Esophagus muscularis mucosa (tissue), 4 donors: ENCODE measurements around the gene INCA1.

Experiments
- CTCF ChIP-seq, 3 experiments: fragments of 200-600 bp in 2 of 3; fragments of 450-650 bp in 1 of 3; sonication (generic) in 2 of 3; IDR thresholded peaks; one replicate each; pipeline ENCODE4 v1.5.1; 2017 to 2019; ENCODE audit warnings: antibody characterized with exemption in 3 of 3, mild to moderate bottlenecking in 2 of 3, moderate library complexity in 1 of 3
- EP300 ChIP-seq: sonication (generic); formaldehyde crosslinking; IDR thresholded peaks from one replicate; pipeline ENCODE4 v1.6.1; 2017; ENCODE audit warnings: antibody characterized with exemption
- POLR2A ChIP-seq: fragments of 450-650 bp; IDR thresholded peaks from one replicate; pipeline ENCODE4 v1.6.1; 2017; ENCODE audit warnings: antibody characterized with exemption, moderate library complexity, mild to moderate bottlenecking, low read depth

GRCh38 chr17:4944163-4944553 is 53.2 kb downstream of the INCA1 start:
- TF ChIP-seq CTCF (IDR thresholded peaks at IDR 0.05) (no peak), POLR2A (no peak), EP300 (no peak)
